HG03354 (cell line): ENCODE results near the gene OR5H6.
A peak's percentile ranks its signal among the peaks of the same experiment; 100 is the strongest.
"Not testable (repeated sequence)": the region's sequence is repeated elsewhere in the genome, so short reads cannot be mapped to it uniquely, and the experiment has no call there.

Experiments
- ATAC-seq: cut with Tn5 transposase; IDR thresholded peaks from one replicate; pipeline ENCODE4 v1.9.1; 2021; ENCODE audit warnings: mild to moderate bottlenecking; ENCODE audit not compliant: unreplicated experiment, poor library complexity, severe bottlenecking

OR5H6 gene

GRCh38 chr3:98263944-98264343, at the start of gene OR5H6:
TSS of gene OR5H6 (plus strand) at chr3:98264244. CDS start at chr3:98264333, 89 bp downstream.
- no peak for ATAC-seq

DNA sequence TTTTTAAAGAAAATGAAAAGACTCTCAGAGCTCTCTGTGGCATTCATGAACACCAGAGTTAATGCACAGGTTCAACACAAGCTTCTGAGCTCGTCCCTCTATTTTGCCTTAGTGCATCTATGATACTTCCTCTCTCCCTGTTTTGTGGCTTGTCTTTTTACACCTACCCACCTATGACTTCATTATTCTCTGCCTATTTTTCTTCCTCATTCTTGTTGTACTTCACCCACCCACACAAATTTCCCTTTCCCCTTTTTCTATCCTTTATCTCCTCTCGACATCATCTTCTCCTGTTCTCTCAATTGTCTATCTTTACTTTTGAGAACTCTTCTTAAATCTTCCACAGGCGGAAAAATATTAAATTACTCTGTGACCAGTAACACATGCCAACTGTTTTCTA, 49.0 kb upstream of the OR5H6 start:
- ATAC-seq: no peak

- no peak for ATAC-seq
Measured at GRCh38 chr3:98223907-98224672, 40.0 kb upstream of the OR5H6 start.

DNA sequence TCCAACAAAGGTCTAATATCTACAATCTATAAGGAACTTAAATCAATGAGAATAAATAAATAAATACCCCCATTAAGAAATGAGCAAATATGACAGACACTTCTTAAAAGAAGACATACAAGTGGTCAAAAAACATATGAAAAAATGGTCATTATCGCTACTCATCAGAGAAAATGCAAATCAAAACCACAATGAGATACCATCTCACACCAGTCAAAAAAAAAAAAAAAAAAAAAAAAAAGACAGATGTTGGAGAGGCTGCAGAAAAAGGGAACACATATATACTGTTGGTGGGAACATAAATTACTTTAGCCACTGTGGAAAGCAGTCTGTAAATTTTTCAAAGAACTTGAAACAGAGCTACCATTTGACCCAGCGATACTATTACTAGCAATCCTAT, 31.6 kb upstream of the OR5H6 start:
- ATAC-seq: no peak

GRCh38 chr3:98233468-98233867, 30.6 kb upstream of the OR5H6 start:
- ATAC-seq: no peak

DNA sequence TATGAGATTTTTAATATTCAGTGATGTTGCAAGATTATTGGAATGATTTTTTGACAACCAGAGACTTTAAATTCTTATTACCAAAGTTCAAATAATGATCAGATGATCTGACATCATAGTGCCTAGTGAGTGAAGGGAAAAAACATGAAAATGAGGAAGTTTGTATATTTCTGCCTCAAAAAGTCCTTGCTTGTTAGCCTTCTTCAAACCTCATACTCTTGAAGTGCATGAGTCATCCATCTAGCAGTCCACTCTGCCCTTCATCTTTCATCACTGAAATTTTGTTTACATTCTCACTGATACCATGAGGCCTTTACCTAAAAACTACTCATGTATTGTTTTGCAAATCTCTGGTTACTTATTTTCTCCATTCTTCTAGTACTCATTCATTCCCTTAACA, 23.9 kb upstream of the OR5H6 start:
- ATAC-seq: no peak

- no peak for ATAC-seq
Measured at GRCh38 chr3:98242155-98242554, 21.9 kb upstream of the OR5H6 start.

GRCh38 chr3:98243843-98244242, 20.2 kb upstream of the OR5H6 start:
- ATAC-seq: no peak

GRCh38 chr3:98246142-98246541, 17.9 kb upstream of the OR5H6 start:
- no peak for ATAC-seq

DNA sequence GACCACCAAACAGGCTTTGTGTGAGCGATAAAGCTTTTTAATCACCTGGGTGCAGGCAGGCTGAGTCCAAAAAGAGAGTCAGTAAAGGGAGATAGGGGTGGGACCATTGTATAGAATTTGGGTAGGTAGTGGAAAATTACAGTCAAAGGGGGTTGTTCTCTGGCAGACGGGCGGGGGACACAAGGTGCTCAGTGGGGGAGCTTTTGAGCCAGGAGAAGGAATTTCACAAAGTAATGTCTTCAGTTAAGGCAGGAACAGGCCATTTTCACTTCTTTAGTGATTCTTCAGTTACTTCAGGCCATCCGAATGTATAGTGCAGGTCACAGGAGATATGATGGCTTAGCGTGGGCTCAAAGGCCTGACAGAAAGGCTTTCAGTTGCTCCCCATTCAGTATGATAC, 8.0 kb upstream of the OR5H6 start:
- ATAC-seq: not testable (repeated sequence)

GRCh38 chr3:98259707-98260106, 4.3 kb upstream of the OR5H6 start:
- peak; percentile 79 for ATAC-seq

DNA sequence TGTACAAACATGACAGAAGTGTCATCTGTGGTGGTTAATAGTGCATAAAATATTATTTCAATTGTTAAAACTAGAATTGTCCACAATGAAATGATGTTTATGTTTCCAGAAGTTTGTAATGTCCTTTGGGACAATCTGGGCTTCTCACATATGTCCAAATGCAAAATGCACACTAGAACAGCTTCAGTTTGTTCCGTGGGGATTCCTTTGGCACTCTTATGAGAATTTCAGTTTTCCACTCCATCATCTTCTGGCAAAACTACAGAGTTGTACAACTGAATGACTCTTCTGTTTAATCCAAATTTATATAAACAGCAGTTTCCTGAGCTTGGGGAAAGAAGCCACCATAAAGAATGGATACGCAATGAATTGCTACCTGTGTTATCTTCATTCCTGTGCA, 2.0 kb upstream of the OR5H6 start:
- ATAC-seq: no peak

DNA sequence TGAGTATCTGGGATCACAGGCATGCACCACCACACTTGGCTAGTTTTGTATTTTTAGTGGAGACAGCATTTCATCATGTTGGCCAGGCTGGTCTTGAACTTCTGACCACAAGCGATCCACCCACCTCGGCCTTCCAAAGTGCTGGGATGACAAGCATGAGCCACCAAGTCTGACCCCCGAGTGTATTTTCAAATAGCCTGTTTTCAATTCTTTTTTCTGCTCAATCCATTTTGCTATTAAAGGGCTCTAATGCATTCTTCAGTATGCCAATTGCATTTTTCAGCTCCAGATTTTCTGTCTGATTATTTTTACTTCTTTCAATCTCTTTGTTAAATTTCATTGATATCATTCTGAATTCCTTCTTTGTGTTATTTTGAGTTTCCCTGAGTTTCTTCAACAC, 5.8 kb downstream of the OR5H6 start:
- ATAC-seq: no peak

DNA sequence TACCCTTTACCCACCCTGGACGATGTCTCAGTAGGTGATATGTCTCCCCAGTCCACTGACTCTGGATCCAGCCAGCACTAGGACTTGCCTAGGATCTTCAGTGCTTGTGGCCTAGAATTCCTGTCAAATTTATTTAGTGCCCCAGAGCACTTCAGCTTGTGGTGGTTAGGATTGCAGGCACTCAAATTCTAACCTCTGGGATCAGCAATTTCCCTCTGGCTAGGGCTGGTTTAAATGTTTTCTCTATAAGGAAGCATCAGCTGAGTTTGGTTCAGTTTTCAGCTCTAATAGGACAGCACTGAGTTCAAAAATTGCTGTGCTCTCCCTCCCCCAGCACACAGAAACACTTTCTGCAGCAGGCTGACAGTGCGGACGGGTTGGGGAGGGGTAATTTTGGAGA, 8.1 kb downstream of the OR5H6 start:
- ATAC-seq: no peak

- ATAC-seq: no peak
Measured at GRCh38 chr3:98274914-98275313, 10.9 kb downstream of the OR5H6 start.

GRCh38 chr3:98282205-98282604, 18.2 kb downstream of the OR5H6 start, which contains the start of gene OR5H2:
TSS of gene OR5H2 (plus strand) at chr3:98282505. CDS start at chr3:98282903, 398 bp downstream.
- ATAC-seq: no peak

DNA sequence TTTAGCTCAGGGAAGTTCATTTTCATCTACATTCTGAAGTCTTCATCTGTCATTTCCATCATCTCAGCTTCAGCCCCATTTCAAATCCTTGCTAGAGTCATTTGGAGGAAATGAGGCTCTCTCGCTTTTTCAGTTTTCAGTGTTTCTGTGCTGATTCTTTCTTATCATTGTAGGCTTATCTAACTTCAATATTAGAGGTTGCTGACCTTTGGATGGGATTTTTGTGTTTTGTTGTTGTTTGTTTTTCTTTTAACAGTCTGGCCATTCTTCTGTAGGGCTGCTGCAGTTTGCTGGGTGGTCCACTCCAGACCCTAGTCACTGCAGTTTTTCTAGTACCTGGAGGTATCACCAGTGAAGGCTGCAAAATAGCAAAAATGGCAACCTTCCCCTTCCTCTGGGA, 26.9 kb downstream of the OR5H6 start:
- no peak for ATAC-seq

- ATAC-seq: no peak
Measured at GRCh38 chr3:98291332-98291957, 27.4 kb downstream of the OR5H6 start.
